K562 (cell line): ENCODE data around the gene SH3GLB2. TPM values are rescaled to one million over a fixed set of nuclear protein-coding genes. Genes with fewer than 3 reads are reported as not detected.

ENCODE experiments used
- ATAC-seq: fragments of 200-7000 bp; cut with Tn5 transposase; 3 replicates; pipeline ENCODE4 v1.9.1; 2020; ENCODE audit warnings: moderate library complexity
- BruUV-seq: library from RNA; stranded (reverse); fragments of 400-500 nt; replicated peaks from 2 replicates; lab custom pipeline; 2021; lab: Mats Ljungman, UMichigan
- CTCF ChIA-PET: fragments of 300-600 bp; formaldehyde crosslinking; extraction: SDS; loops from one replicate; lab custom pipeline; 2021; ENCODE audit warnings: low intra/inter-chr PET ratio; lab: Yijun Ruan, JAX
- POLR2A ChIA-PET: fragments of 300-600, 350-650 bp; sonication (Branson Sonifier 250); formaldehyde crosslinking; extraction: SDS; loops from one replicate; lab custom pipeline; 2021; ENCODE audit warnings: antibody characterized with exemption, inconsistent platforms; lab: Yijun Ruan, JAX
- DNase-seq, 4 experiments: peaks; one replicate each; pipeline versions ENCODE4 v3.0.0 to v3.0.0-alpha.2; 2011 to 2018; ENCODE audit warnings: low spot score in 3 of 4, mixed read lengths in 3 of 4; ENCODE audit errors: extremely low read depth in 1 of 4
- FAIRE-seq: peaks from 2 replicates; lab custom pipeline; 2011; peaks lifted over from hg19 to GRCh38; lab: Jason Lieb, UNC
- H2AFZ ChIP-seq: 2 replicates; pipeline ENCODE4 v1.6.0; 2011; ENCODE audit warnings: low read depth, low read length, control low read depth, inconsistent platforms
- H3K27ac ChIP-seq: fragments of 200-600 bp; 3 replicates; pipeline ENCODE4 v1.8.0; 2011; ENCODE audit warnings: low read depth, mild to moderate bottlenecking, control low read depth, inconsistent platforms, low read length, moderate library complexity, mixed read lengths; ENCODE audit errors: extremely low read depth
- H3K27me3 ChIP-seq, 2 experiments: fragments of 300-600 bp in 1 of 2; 2 replicates in 1 of 2; 3 replicates in 1 of 2; pipeline versions ENCODE4 v1.6.0 to v1.8.0; 2011; ENCODE audit warnings: inconsistent platforms in 2 of 2, low read length in 2 of 2, mild to moderate bottlenecking in 1 of 2, mixed read lengths in 1 of 2, moderate library complexity in 1 of 2; ENCODE audit not compliant: control insufficient read depth in 2 of 2, insufficient read depth in 2 of 2
- H3K36me3 ChIP-seq: fragments of 300-600 bp; 3 replicates; pipeline ENCODE4 v1.8.0; 2011; ENCODE audit warnings: mild to moderate bottlenecking, low read length, inconsistent platforms; ENCODE audit not compliant: control insufficient read depth, insufficient read depth
- H3K4me1 ChIP-seq, 2 experiments: fragments of 200-600 bp in 1 of 2; replicated peaks in 1 of 2; 2 replicates in 1 of 2; 3 replicates in 1 of 2; pipeline versions ENCODE4 v1.5.1 to v1.8.0; 2011; ENCODE audit warnings: inconsistent platforms in 2 of 2, low read length in 2 of 2, mild to moderate bottlenecking in 1 of 2, mixed read lengths in 1 of 2, moderate library complexity in 1 of 2; ENCODE audit not compliant: control insufficient read depth in 2 of 2, insufficient read depth in 2 of 2
- H3K4me2 ChIP-seq: 2 replicates; pipeline ENCODE4 v1.6.1; 2011; ENCODE audit warnings: low read length, control low read depth, inconsistent platforms, mixed read lengths; ENCODE audit not compliant: insufficient read depth
- H3K4me3 ChIP-seq: fragments of 200-600 bp; sonication (generic), shearing (Covaris generic); 2 replicates; pipeline ENCODE4 v1.5.1; 2016; ENCODE audit warnings: control low read depth, inconsistent platforms
- H3K79me2 ChIP-seq: fragments of 200-600 bp; 3 replicates; pipeline ENCODE4 v1.8.0; 2011; ENCODE audit warnings: low read length, inconsistent platforms; ENCODE audit not compliant: control insufficient read depth, insufficient read depth
- H3K9ac ChIP-seq, 2 experiments: 2 replicates each; pipeline versions ENCODE4 v1.6.0 to v1.6.1; 2011; ENCODE audit warnings: low read depth in 2 of 2, low read length in 2 of 2, control low read depth in 1 of 2, inconsistent platforms in 1 of 2, mild to moderate bottlenecking in 1 of 2, mixed read lengths in 1 of 2; ENCODE audit not compliant: insufficient read depth in 1 of 2
- H3K9me1 ChIP-seq: one replicate; pipeline ENCODE4 v1.6.0; 2011; ENCODE audit warnings: inconsistent platforms, mild to moderate bottlenecking, low read length, moderate library complexity; ENCODE audit not compliant: control insufficient read depth, insufficient read depth
- H3K9me3 ChIP-seq: replicated peaks from 2 replicates; pipeline ENCODE4 v1.5.1; 2011; ENCODE audit warnings: low read depth, low read length, inconsistent platforms; ENCODE audit not compliant: control insufficient read depth, insufficient read depth
- H4K20me1 ChIP-seq: replicated peaks from 2 replicates; pipeline ENCODE4 v1.6.1; 2011; ENCODE audit warnings: low read length, inconsistent platforms, mixed read lengths; ENCODE audit not compliant: control insufficient read depth, insufficient read depth
- MLLT1 ChIP-seq, 2 experiments: fragments of 450-650 bp; IDR thresholded peaks; 2 replicates each; pipeline ENCODE4 v1.6.1; 2016
- NFIC ChIP-seq: fragments of 450-650 bp; IDR thresholded peaks from 2 replicates; pipeline ENCODE4 v1.6.1; 2017; ENCODE audit warnings: mild to moderate bottlenecking, inconsistent platforms
- NFIX ChIP-seq: fragments of 250-450 bp; sonication (Bioruptor Pico); IDR thresholded peaks from 2 replicates; pipeline ENCODE4 v1.4.0; 2020; ENCODE audit warnings: low read depth, mild to moderate bottlenecking, moderate library complexity
- POLR2A ChIP-seq: fragments of 450-650 bp; conservative IDR thresholded peaks from 2 replicates; pipeline ENCODE4 v1.6.1; 2016
- POLR2AphosphoS2 ChIP-seq: IDR thresholded peaks from 2 replicates; pipeline ENCODE4 v1.6.1; 2012; ENCODE audit warnings: low read length, improper control_type of control experiment
- SUPT5H ChIP-seq: fragments of 450-650 bp; IDR thresholded peaks from 2 replicates; pipeline ENCODE4 v1.6.1; 2016
- ZBTB34 ChIP-seq: fragments of 250-450 bp; sonication (Bioruptor Pico); IDR thresholded peaks from 2 replicates; pipeline ENCODE4 v1.8.0; 2021; ENCODE audit warnings: mild to moderate bottlenecking, moderate library complexity
- ZMIZ1 ChIP-seq, 2 experiments: fragments of 150-350 bp in 1 of 2; IDR thresholded peaks; 2 replicates each; pipeline ENCODE4 v1.6.1; 2012 to 2016; ENCODE audit warnings: low read depth in 2 of 2, low read length in 2 of 2, mild to moderate bottlenecking in 1 of 2, moderate library complexity in 1 of 2
- WGBS: fragments of 100-300 bp; shearing (Covaris generic); methylation state at CpG from one replicate; pipeline ENCODE4 v1.1.6; 2016; ENCODE audit warnings: low coverage, mixed read lengths; ENCODE audit not compliant: insufficient coverage; ENCODE audit errors: missing lambda C conversion rate; 5-methylcytosine and 5-hydroxymethylcytosine counted together
- in situ Hi-C: fragments of 300-500 bp; cut with MboI; formaldehyde crosslinking; loops from 4 replicates; pipeline ENCODE4 v1.15.0; 2018; ENCODE audit warnings: inconsistent platforms, mixed read lengths
- intact Hi-C: fragments of 100-400 bp; cut with micrococcal nuclease; formaldehyde crosslinking; loops from 2 replicates; pipeline ENCODE4 v1.14.2; 2022
- polyA plus RNA-seq, 8 experiments: library from polyadenylated mRNA; depleted of rRNA in 4 of 8; stranded (reverse) in 5 of 8; unstranded in 3 of 8; fragments of >200 nt; fragmentation: Nextera tagmentation in 2 of 8; fragmentation: Illumina TruSeq in 1 of 8; extraction: Ambion mirVana in 2 of 8; extraction: Trizol in 1 of 8; gene quantifications; 2 replicates each; pipeline versions ENCODE4 v1.2.1 to v1.2.3, GENCODE V29; 2011 to 2014; ENCODE audit warnings: inconsistent platforms in 1 of 8, missing spikeins in 1 of 8
- total RNA-seq, 7 experiments: library from RNA; depleted of rRNA in 6 of 7; stranded (reverse); fragments of >200 nt in 6 of 7; fragmentation: Illumina TruSeq in 2 of 7; extraction: Trizol in 2 of 7; gene quantifications; 2 replicates each; pipeline versions ENCODE4 v1.2.1 to v1.2.3, GENCODE V29; 2011 to 2021; ENCODE audit warnings: low replicate concordance in 1 of 7

Gene SH3GLB2
- total and polyA plus RNA-seq, 9 of the 15 experiments (the other 6 are each of a cell fraction or from before 2014, with no cell fraction given), result 0.20 to 118 (median 58.8) TPM

GRCh38 chr9:129007035-129007765 lies 20.9 kb downstream of the SH3GLB2 start:
- DNase-seq (peak in 1 of 4 experiments; percentile 40), FAIRE-seq (peak; percentile 23), ATAC-seq (peak; percentile 21)
- no peaks in the 10 kb centered on the region for H3K27me3 ChIP-seq
- no peak overlapping the region for H3K4me2 ChIP-seq
- peaks cover 92% of the 10 kb centered on the region for H3K36me3 ChIP-seq
- H3K9me1 ChIP-seq, result no peaks in the 10 kb centered on the region
- ChIA-PET POLR2A (interaction anchor here (1.0 to 3.4 kb wide), 2 partner anchors 15 to 619 kb away, joined by 4 to 15 read pairs; partner anchors contain the start of gene NTMT1), CTCF (interaction anchor here (0.6 kb wide), 1 partner anchor 90 kb away, joined by 3 read pairs; no protein-coding TSS in a partner anchor)
- BruUV-seq, result no TSS peak
- H3K4me3 ChIP-seq, result no peak overlapping the region
- intact Hi-C loops (loop anchor here (5.0 kb wide), 1 partner anchor 275 kb away; no protein-coding TSS in a partner anchor), in situ Hi-C loops (no loop called here)
- H3K27ac ChIP-seq, result 0 out of 3 replicates have a peak overlapping the region, but pooled peaks have one; percentile 28
- H3K9ac ChIP-seq, result peak overlapping the region in 1 of 2 experiments; percentile 55; a peak in 1 of 4 replicates
- WGBS, result 87% methylated on average over 10 of the region's 14 CpGs
- TF ChIP-seq SUPT5H (0 out of 2 replicates have a peak, but pooled peaks have one; percentile 3), NFIX (peak; percentile 64; the same call in 1 of the 2 replicates), ZMIZ1 (IDR thresholded peaks at IDR 0.05; ENCODE audit: low read depth in 2 of 2, low read length in 2 of 2) (peak in 1 of 2 experiments; percentile 7; a peak in 1 of 4 replicates), MLLT1 (IDR thresholded peaks at IDR 0.05) (no peak), ZBTB34 (CRISPR knock-in tag) (no peak), POLR2A (peak; percentile 52), NFIC (peak; percentile 96), POLR2AphosphoS2 (peak; percentile 65; the same call in 1 of the 2 replicates)
- H2AFZ ChIP-seq, result no peak overlapping the region
- H3K9me3 ChIP-seq, result no peaks in the 10 kb centered on the region
- peaks cover 0 to 43% of the 10 kb centered on the region in 2 experiments; a peak in 3 of 5 replicates for H3K4me1 ChIP-seq
- peaks cover 17% of the 10 kb centered on the region for H4K20me1 ChIP-seq
- H3K79me2 ChIP-seq, result no peaks in the 10 kb centered on the region
